NCI-H1694 (cell line): ENCODE data around the gene IPO5.
A peak's percentile ranks its signal among the peaks of the same experiment; 100 is the strongest.
"Not testable (repeated sequence)": the region's sequence is repeated elsewhere in the genome, so short reads cannot be mapped to it uniquely, and the experiment has no call there.

Source experiments
- DNase-seq: peaks from one replicate; lab custom pipeline; 2025; lab: John Stamatoyannopoulos, UW

The IPO5 gene

GRCh38 chr13:97949316-97949715 lies 4.2 kb upstream of the IPO5 start:
- not testable (repeated sequence) for DNase-seq

- DNase-seq: no peak
Observed at GRCh38 chr13:97951376-97951775, 2.1 kb upstream of the IPO5 start.

- DNase-seq: not testable (repeated sequence)
Observed at GRCh38 chr13:97952831-97953230, 644 bp upstream of the IPO5 start.

GRCh38 chr13:97961340-97961739 lies 7.9 kb downstream of the IPO5 start:
- DNase-seq: no peak

GRCh38 chr13:97962887-97963286 lies 9.4 kb downstream of the IPO5 start:
- no peak for DNase-seq

GRCh38 chr13:97967226-97967625 lies 13.8 kb downstream of the IPO5 start:
- DNase-seq: no peak

- DNase-seq: no peak
Observed at GRCh38 chr13:97967948-97968347, 14.5 kb downstream of the IPO5 start.

GRCh38 chr13:97971519-97971918 lies 18.0 kb downstream of the IPO5 start:
- no peak for DNase-seq

- DNase-seq: no peak
Observed at GRCh38 chr13:97974773-97975172, 21.3 kb downstream of the IPO5 start.

- DNase-seq: no peak
Observed at GRCh38 chr13:97975280-97975847, 21.9 kb downstream of the IPO5 start.

GRCh38 chr13:97975848-97976609 lies 22.6 kb downstream of the IPO5 start:
- DNase-seq: peak; percentile 73

GRCh38 chr13:97976610-97977521 lies 23.4 kb downstream of the IPO5 start:
- DNase-seq: no peak

GRCh38 chr13:97977982-97978381 lies 24.5 kb downstream of the IPO5 start:
- no peak for DNase-seq

- DNase-seq: no peak
Observed at GRCh38 chr13:97978651-97979050, 25.2 kb downstream of the IPO5 start.

- DNase-seq: no peak
Observed at GRCh38 chr13:97979051-97979450, 25.6 kb downstream of the IPO5 start.

- no peak for DNase-seq
Observed at GRCh38 chr13:97979556-97979955, 26.1 kb downstream of the IPO5 start.

GRCh38 chr13:97982286-97982685 lies 28.8 kb downstream of the IPO5 start:
- DNase-seq: no peak

GRCh38 chr13:97986835-97987234 lies 33.4 kb downstream of the IPO5 start:
- DNase-seq: no peak

GRCh38 chr13:97999653-98000052 lies 46.2 kb downstream of the IPO5 start:
- DNase-seq: no peak

- DNase-seq: no peak
Observed at GRCh38 chr13:98004107-98004506, 50.6 kb downstream of the IPO5 start.

GRCh38 chr13:98004997-98005396 lies 51.5 kb downstream of the IPO5 start:
- not testable (repeated sequence) for DNase-seq

- no peak for DNase-seq
Observed at GRCh38 chr13:98007001-98007400, 53.5 kb downstream of the IPO5 start.

GRCh38 chr13:98013241-98013640 lies 59.8 kb downstream of the IPO5 start:
- DNase-seq: no peak
